K562 (cell line): ENCODE results near the gene SERTAD2. TPM values are rescaled to one million over a fixed set of nuclear protein-coding genes. Genes with fewer than 3 reads are reported as not detected.

ENCODE experiments used
- ATAC-seq: fragments of 200-7000 bp; cut with Tn5 transposase; 3 replicates; pipeline ENCODE4 v1.9.1; 2020; ENCODE audit warnings: moderate library complexity
- BruUV-seq: library from RNA; stranded (reverse); fragments of 400-500 nt; replicated peaks from 2 replicates; lab custom pipeline; 2021; lab: Mats Ljungman, UMichigan
- CTCF ChIA-PET: fragments of 300-600 bp; formaldehyde crosslinking; extraction: SDS; loops from one replicate; lab custom pipeline; 2021; ENCODE audit warnings: low intra/inter-chr PET ratio; lab: Yijun Ruan, JAX
- POLR2A ChIA-PET: fragments of 300-600, 350-650 bp; sonication (Branson Sonifier 250); formaldehyde crosslinking; extraction: SDS; loops from one replicate; lab custom pipeline; 2021; ENCODE audit warnings: antibody characterized with exemption, inconsistent platforms; lab: Yijun Ruan, JAX
- DNase-seq, 4 experiments: peaks; one replicate each; pipeline versions ENCODE4 v3.0.0 to v3.0.0-alpha.2; 2011 to 2018; ENCODE audit warnings: low spot score in 3 of 4, mixed read lengths in 3 of 4; ENCODE audit errors: extremely low read depth in 1 of 4
- FAIRE-seq: peaks from 2 replicates; lab custom pipeline; 2011; peaks lifted over from hg19 to GRCh38; lab: Jason Lieb, UNC
- H2AFZ ChIP-seq: 2 replicates; pipeline ENCODE4 v1.6.0; 2011; ENCODE audit warnings: low read depth, low read length, control low read depth, inconsistent platforms
- H3K27ac ChIP-seq: fragments of 200-600 bp; 3 replicates; pipeline ENCODE4 v1.8.0; 2011; ENCODE audit warnings: low read depth, mild to moderate bottlenecking, control low read depth, inconsistent platforms, low read length, moderate library complexity, mixed read lengths; ENCODE audit errors: extremely low read depth
- H3K27me3 ChIP-seq, 2 experiments: fragments of 300-600 bp in 1 of 2; 2 replicates in 1 of 2; 3 replicates in 1 of 2; pipeline versions ENCODE4 v1.6.0 to v1.8.0; 2011; ENCODE audit warnings: inconsistent platforms in 2 of 2, low read length in 2 of 2, mild to moderate bottlenecking in 1 of 2, mixed read lengths in 1 of 2, moderate library complexity in 1 of 2; ENCODE audit not compliant: control insufficient read depth in 2 of 2, insufficient read depth in 2 of 2
- H3K36me3 ChIP-seq: fragments of 300-600 bp; 3 replicates; pipeline ENCODE4 v1.8.0; 2011; ENCODE audit warnings: mild to moderate bottlenecking, low read length, inconsistent platforms; ENCODE audit not compliant: control insufficient read depth, insufficient read depth
- H3K4me1 ChIP-seq, 2 experiments: fragments of 200-600 bp in 1 of 2; replicated peaks in 1 of 2; 2 replicates in 1 of 2; 3 replicates in 1 of 2; pipeline versions ENCODE4 v1.5.1 to v1.8.0; 2011; ENCODE audit warnings: inconsistent platforms in 2 of 2, low read length in 2 of 2, mild to moderate bottlenecking in 1 of 2, mixed read lengths in 1 of 2, moderate library complexity in 1 of 2; ENCODE audit not compliant: control insufficient read depth in 2 of 2, insufficient read depth in 2 of 2
- H3K4me2 ChIP-seq: 2 replicates; pipeline ENCODE4 v1.6.1; 2011; ENCODE audit warnings: low read length, control low read depth, inconsistent platforms, mixed read lengths; ENCODE audit not compliant: insufficient read depth
- H3K4me3 ChIP-seq: fragments of 200-600 bp; sonication (generic), shearing (Covaris generic); 2 replicates; pipeline ENCODE4 v1.5.1; 2016; ENCODE audit warnings: control low read depth, inconsistent platforms
- H3K79me2 ChIP-seq: fragments of 200-600 bp; 3 replicates; pipeline ENCODE4 v1.8.0; 2011; ENCODE audit warnings: low read length, inconsistent platforms; ENCODE audit not compliant: control insufficient read depth, insufficient read depth
- H3K9ac ChIP-seq, 2 experiments: 2 replicates each; pipeline versions ENCODE4 v1.6.0 to v1.6.1; 2011; ENCODE audit warnings: low read depth in 2 of 2, low read length in 2 of 2, control low read depth in 1 of 2, inconsistent platforms in 1 of 2, mild to moderate bottlenecking in 1 of 2, mixed read lengths in 1 of 2; ENCODE audit not compliant: insufficient read depth in 1 of 2
- H3K9me1 ChIP-seq: one replicate; pipeline ENCODE4 v1.6.0; 2011; ENCODE audit warnings: inconsistent platforms, mild to moderate bottlenecking, low read length, moderate library complexity; ENCODE audit not compliant: control insufficient read depth, insufficient read depth
- H3K9me3 ChIP-seq: replicated peaks from 2 replicates; pipeline ENCODE4 v1.5.1; 2011; ENCODE audit warnings: low read depth, low read length, inconsistent platforms; ENCODE audit not compliant: control insufficient read depth, insufficient read depth
- H4K20me1 ChIP-seq: replicated peaks from 2 replicates; pipeline ENCODE4 v1.6.1; 2011; ENCODE audit warnings: low read length, inconsistent platforms, mixed read lengths; ENCODE audit not compliant: control insufficient read depth, insufficient read depth
- GABPA ChIP-seq: fragments of 200-800 bp; sonication (Bioruptor generic); conservative IDR thresholded peaks from 2 replicates; pipeline ENCODE4 v1.6.1; 2016; ENCODE audit warnings: low read depth, missing genetic modification characterization, missing compliant biosample characterization
- RAD51 ChIP-seq: fragments of 450-650 bp; IDR thresholded peaks from 2 replicates; pipeline ENCODE4 v1.7.1; 2016; ENCODE audit warnings: low read depth, mild to moderate bottlenecking, borderline replicate concordance
- USF1 ChIP-seq: sonication (generic); formaldehyde crosslinking; IDR thresholded peaks from 2 replicates; pipeline ENCODE4 v1.9.0; 2022; ENCODE audit warnings: mild to moderate bottlenecking, missing genetic modification reagents
- WGBS: fragments of 100-300 bp; shearing (Covaris generic); methylation state at CpG from one replicate; pipeline ENCODE4 v1.1.6; 2016; ENCODE audit warnings: low coverage, mixed read lengths; ENCODE audit not compliant: insufficient coverage; ENCODE audit errors: missing lambda C conversion rate; 5-methylcytosine and 5-hydroxymethylcytosine counted together
- in situ Hi-C: fragments of 300-500 bp; cut with MboI; formaldehyde crosslinking; loops from 4 replicates; pipeline ENCODE4 v1.15.0; 2018; ENCODE audit warnings: inconsistent platforms, mixed read lengths
- intact Hi-C: fragments of 100-400 bp; cut with micrococcal nuclease; formaldehyde crosslinking; loops from 2 replicates; pipeline ENCODE4 v1.14.2; 2022
- polyA plus RNA-seq, 8 experiments: library from polyadenylated mRNA; depleted of rRNA in 4 of 8; stranded (reverse) in 5 of 8; unstranded in 3 of 8; fragments of >200 nt; fragmentation: Nextera tagmentation in 2 of 8; fragmentation: Illumina TruSeq in 1 of 8; extraction: Ambion mirVana in 2 of 8; extraction: Trizol in 1 of 8; gene quantifications; 2 replicates each; pipeline versions ENCODE4 v1.2.1 to v1.2.3, GENCODE V29; 2011 to 2014; ENCODE audit warnings: inconsistent platforms in 1 of 8, missing spikeins in 1 of 8
- total RNA-seq, 7 experiments: library from RNA; depleted of rRNA in 6 of 7; stranded (reverse); fragments of >200 nt in 6 of 7; fragmentation: Illumina TruSeq in 2 of 7; extraction: Trizol in 2 of 7; gene quantifications; 2 replicates each; pipeline versions ENCODE4 v1.2.1 to v1.2.3, GENCODE V29; 2011 to 2021; ENCODE audit warnings: low replicate concordance in 1 of 7
- TF ChIP-seq, protein P1 (sequence below): fragments of 450-650 bp; formaldehyde crosslinking; IDR thresholded peaks from 2 replicates; pipeline ENCODE4 v1.4.0; 2020; ENCODE audit warnings: mild to moderate bottlenecking, mixed read lengths

SERTAD2 gene
- total and polyA plus RNA-seq, 9 of the 15 experiments (the other 6 are each of a cell fraction or from before 2014, with no cell fraction given), result 3.0 to 12.5 (median 6.1) TPM

DNA sequence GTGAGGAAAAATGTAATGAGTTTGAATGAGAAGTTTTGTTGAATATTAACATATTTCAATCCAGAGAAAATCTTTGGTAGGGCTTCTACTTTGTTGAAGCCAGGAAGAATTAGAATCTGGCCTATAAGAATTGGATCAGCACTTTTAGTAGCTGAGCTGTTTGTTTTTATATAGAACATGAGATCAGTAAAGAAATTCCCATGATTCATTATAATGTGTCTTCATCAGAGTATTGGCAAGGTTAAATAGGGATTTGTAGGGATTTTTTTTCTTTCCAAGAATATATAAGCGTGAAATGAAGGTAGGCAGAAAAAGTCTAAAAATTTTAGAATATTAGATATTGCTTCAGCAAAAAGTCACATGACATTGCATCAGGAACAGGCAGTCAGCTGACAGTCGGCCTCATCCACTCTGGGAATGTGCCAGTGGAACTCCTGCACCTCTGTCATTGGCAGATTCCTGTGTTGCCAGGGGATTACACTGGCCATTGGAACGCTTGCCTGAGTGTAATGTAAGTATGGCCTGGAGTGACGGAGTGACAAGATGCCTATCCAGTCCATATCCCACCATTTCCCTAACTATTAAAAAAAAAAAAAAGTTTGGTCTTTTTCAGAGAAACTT, 60.6 kb downstream of the SERTAD2 start:
- H3K4me2 ChIP-seq, result no peak overlapping the region
- ChIA-PET POLR2A (no interaction called here), CTCF (interaction anchor here (0.8 kb wide), 1 partner anchor 272 kb away, joined by 3 read pairs; no protein-coding TSS in a partner anchor)
- ATAC-seq, result no peak
- H3K4me1 ChIP-seq, result no peaks in the 10 kb centered on the region
- no peak for DNase-seq
- no peak overlapping the region for H3K4me3 ChIP-seq
- H4K20me1 ChIP-seq, result no peaks in the 10 kb centered on the region
- no peak for TF ChIP-seq GABPA (tag)
- TF ChIP-seq, protein P1, sequence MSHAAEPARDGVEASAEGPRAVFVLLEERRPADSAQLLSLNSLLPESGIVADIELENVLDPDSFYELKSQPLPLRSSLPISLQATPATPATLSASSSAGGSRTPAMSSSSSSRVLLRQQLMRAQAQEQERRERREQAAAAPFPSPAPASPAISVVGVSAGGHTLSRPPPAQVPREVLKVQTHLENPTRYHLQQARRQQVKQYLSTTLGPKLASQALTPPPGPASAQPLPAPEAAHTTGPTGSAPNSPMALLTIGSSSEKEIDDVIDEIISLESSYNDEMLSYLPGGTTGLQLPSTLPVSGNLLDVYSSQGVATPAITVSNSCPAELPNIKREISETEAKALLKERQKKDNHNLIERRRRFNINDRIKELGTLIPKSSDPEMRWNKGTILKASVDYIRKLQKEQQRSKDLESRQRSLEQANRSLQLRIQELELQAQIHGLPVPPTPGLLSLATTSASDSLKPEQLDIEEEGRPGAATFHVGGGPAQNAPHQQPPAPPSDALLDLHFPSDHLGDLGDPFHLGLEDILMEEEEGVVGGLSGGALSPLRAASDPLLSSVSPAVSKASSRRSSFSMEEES (CRISPR knock-in tag), result peak; percentile 71
- peak; percentile 60; the same call in 1 of the 2 replicates for TF ChIP-seq RAD51
- TF ChIP-seq USF1 (CRISPR knock-in tag), result peak; percentile 34; the same call in 1 of the 2 replicates
- 82% methylated on average over 4 of the region's 4 CpGs for WGBS
- no peak overlapping the region for H3K9ac ChIP-seq
- no peaks in the 10 kb centered on the region for H3K79me2 ChIP-seq
- BruUV-seq, result no TSS peak
- H3K9me3 ChIP-seq, result no peaks in the 10 kb centered on the region
- H3K9me1 ChIP-seq, result no peaks in the 10 kb centered on the region
- H3K27me3 ChIP-seq, result no peaks in the 10 kb centered on the region
- H3K36me3 ChIP-seq, result peaks cover 22% of the 10 kb centered on the region; the same call in 2 of the 3 replicates
- intact Hi-C loops (no loop called here), in situ Hi-C loops (no loop called here)
- no peak overlapping the region for H3K27ac ChIP-seq
- no peak for FAIRE-seq
- H2AFZ ChIP-seq, result no peak overlapping the region
